Measurements from ENCODE around the gene NR2F1-AS1. TPM values are rescaled to one million over a fixed set of nuclear protein-coding genes. Genes with fewer than 3 reads are reported as not detected.

The NR2F1-AS1 gene
- total RNA-seq, 1 experiment from 2014 or later, result 24.1 TPM

DNA sequence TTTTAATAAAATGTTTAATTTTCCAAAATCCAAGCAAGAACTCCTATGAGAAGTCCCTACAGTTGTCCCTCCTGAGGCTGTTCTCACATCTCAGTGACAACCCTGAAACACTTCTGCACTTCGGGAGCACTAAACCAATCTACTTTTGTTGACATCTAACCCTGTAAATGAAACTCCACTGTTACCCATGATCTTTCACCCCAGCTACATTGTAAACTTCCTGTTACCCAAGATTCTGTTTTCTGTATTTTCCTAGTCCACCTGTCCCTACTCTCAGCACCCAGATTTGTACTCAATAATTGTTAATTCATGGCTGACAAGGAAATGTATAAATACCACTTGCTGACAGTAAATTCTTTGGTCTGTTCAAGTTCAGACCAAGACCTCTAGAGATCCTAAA is 153.7 kb downstream of the NR2F1-AS1 start:
- TF ChIP-seq, protein P1, sequence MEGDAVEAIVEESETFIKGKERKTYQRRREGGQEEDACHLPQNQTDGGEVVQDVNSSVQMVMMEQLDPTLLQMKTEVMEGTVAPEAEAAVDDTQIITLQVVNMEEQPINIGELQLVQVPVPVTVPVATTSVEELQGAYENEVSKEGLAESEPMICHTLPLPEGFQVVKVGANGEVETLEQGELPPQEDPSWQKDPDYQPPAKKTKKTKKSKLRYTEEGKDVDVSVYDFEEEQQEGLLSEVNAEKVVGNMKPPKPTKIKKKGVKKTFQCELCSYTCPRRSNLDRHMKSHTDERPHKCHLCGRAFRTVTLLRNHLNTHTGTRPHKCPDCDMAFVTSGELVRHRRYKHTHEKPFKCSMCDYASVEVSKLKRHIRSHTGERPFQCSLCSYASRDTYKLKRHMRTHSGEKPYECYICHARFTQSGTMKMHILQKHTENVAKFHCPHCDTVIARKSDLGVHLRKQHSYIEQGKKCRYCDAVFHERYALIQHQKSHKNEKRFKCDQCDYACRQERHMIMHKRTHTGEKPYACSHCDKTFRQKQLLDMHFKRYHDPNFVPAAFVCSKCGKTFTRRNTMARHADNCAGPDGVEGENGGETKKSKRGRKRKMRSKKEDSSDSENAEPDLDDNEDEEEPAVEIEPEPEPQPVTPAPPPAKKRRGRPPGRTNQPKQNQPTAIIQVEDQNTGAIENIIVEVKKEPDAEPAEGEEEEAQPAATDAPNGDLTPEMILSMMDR (conservative IDR thresholded peaks at IDR 0.05; ENCODE audit: low read depth, low read length), result no peak
- TF ChIP-seq EZH2 (IDR thresholded peaks at IDR 0.05; ENCODE audit: low read length, unreplicated experiment) (no peak), EZH2phosphoT487 (IDR thresholded peaks at IDR 0.05; ENCODE audit: borderline replicate concordance, low read length) (no peak)
- no peaks in the 10 kb centered on the region for H3K79me2 ChIP-seq (ENCODE audit: low read length)
- H3K9ac ChIP-seq (ENCODE audit: low read length), result no peak overlapping the region
- no peak overlapping the region for H2AFZ ChIP-seq (ENCODE audit: low read length)
- H3K36me3 ChIP-seq (ENCODE audit: low read depth, low read length), result no peaks in the 10 kb centered on the region
- no TSS peak for BruUV-seq (replicated peaks)
- peaks cover 4% of the 10 kb centered on the region for H3F3A ChIP-seq (ENCODE audit: low read length, unreplicated experiment)
- POLR2A ChIA-PET (ENCODE audit: unreplicated experiment), result no interaction called here
- peaks cover 3% of the 10 kb centered on the region; the same call in 1 of the 2 replicates for H4K20me1 ChIP-seq (ENCODE audit: low read length)
- ATAC-seq, result no peak
- H3K27me3 ChIP-seq (ENCODE audit: low read length), result no peaks in the 10 kb centered on the region
- no peak for DNase-seq
- peaks cover 38% of the 10 kb centered on the region for H3K4me1 ChIP-seq (ENCODE audit: insufficient read depth, low read length)
- H3K27ac ChIP-seq (ENCODE audit: low read length), result no peak overlapping the region
- intact Hi-C loops (cut with micrococcal nuclease), result loop anchor here (5.0 kb wide), 1 partner anchor 150 kb away; no protein-coding TSS in a partner anchor
- CTCF ChIA-PET, result no interaction called here
- H3K4me3 ChIP-seq (ENCODE audit: low read length), result no peak overlapping the region
- H3K9me2 ChIP-seq (replicated peaks; ENCODE audit: low read length), result no peaks in the 10 kb centered on the region
- H3K9me3 ChIP-seq (ENCODE audit: low read length), result no peaks in the 10 kb centered on the region
- H3K4me2 ChIP-seq (ENCODE audit: low read length), result no peak overlapping the region

DNA sequence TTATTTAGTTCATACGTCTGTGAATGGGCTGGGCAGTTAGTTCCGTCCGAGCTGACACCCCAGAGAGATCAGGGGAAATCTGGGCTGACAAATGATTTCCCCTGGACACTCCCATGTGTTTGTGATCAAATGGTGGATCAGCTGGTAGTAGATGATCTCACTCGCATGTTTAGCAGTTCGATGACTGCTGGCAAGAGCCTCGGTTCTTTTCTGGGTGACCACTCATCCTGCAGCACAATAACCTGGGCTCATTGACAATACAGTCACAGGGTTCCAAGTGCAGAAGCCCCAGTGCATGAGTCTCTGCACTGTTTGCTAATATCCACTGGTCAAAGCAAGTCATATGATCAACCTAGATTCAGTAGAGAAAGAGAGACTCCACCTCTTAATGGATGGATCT is 155.9 kb downstream of the NR2F1-AS1 start:
- Histone ChIP-seq H3K9me3 (ENCODE audit: low read length) (no peaks in the 10 kb centered on the region), H2AFZ (ENCODE audit: low read length) (no peak overlapping the region), H3K27me3 (ENCODE audit: low read length) (no peaks in the 10 kb centered on the region), H3K27ac (ENCODE audit: low read length) (no peak overlapping the region), H3K79me2 (ENCODE audit: low read length) (no peaks in the 10 kb centered on the region), H3K9me2 (replicated peaks; ENCODE audit: low read length) (no peaks in the 10 kb centered on the region), H3K4me1 (ENCODE audit: insufficient read depth, low read length) (peaks cover 38% of the 10 kb centered on the region), H3K9ac (ENCODE audit: low read length) (no peak overlapping the region), H3K36me3 (ENCODE audit: low read depth, low read length) (no peaks in the 10 kb centered on the region), H3F3A (ENCODE audit: low read length, unreplicated experiment) (peaks cover 4% of the 10 kb centered on the region), H3K4me2 (ENCODE audit: low read length) (no peak overlapping the region), H3K4me3 (ENCODE audit: low read length) (no peak overlapping the region), H4K20me1 (ENCODE audit: low read length) (peaks cover 3% of the 10 kb centered on the region; the same call in 1 of the 2 replicates)
- ATAC-seq (no peak), DNase-seq (no peak)
- ChIA-PET POLR2A (ENCODE audit: unreplicated experiment) (interaction anchor here (0.6 kb wide), 1 partner anchor 64 kb away, joined by 3 read pairs; no protein-coding TSS in a partner anchor), CTCF (no interaction called here)
- TF ChIP-seq, protein P1 (conservative IDR thresholded peaks at IDR 0.05; ENCODE audit: low read depth, low read length), result no peak
- no peak for TF ChIP-seq EZH2 (IDR thresholded peaks at IDR 0.05; ENCODE audit: low read length, unreplicated experiment)
- TF ChIP-seq EZH2phosphoT487 (IDR thresholded peaks at IDR 0.05; ENCODE audit: borderline replicate concordance, low read length), result no peak
- intact Hi-C loops (cut with micrococcal nuclease), result loop anchor here (5.0 kb wide), 1 partner anchor 152 kb away; no protein-coding TSS in a partner anchor
- no TSS peak for BruUV-seq (replicated peaks)

DNA sequence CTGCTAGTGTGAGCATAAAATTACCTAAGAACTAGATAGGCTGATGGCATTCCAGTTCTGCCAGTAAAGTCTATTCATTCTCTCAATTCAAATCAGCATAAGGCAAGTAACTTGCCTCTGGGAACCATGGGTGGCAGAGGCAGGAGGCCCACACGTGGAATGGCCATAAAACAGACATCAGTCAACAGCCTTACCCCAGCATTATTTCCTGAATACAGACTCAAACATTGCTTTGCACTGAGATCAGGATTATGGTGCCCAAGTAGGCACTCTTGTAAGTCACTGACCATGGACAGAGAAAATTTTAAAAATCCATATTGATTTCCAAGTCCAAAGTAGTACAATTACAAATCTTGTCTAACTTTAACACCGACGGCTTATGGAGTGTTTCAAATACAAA is 157.7 kb downstream of the NR2F1-AS1 start:
- TF ChIP-seq, protein P1 (conservative IDR thresholded peaks at IDR 0.05; ENCODE audit: low read depth, low read length), result no peak
- TF ChIP-seq EZH2phosphoT487 (IDR thresholded peaks at IDR 0.05; ENCODE audit: borderline replicate concordance, low read length), result no peak
- TF ChIP-seq EZH2 (IDR thresholded peaks at IDR 0.05; ENCODE audit: low read length, unreplicated experiment), result no peak
- no peaks in the 10 kb centered on the region for H3K36me3 ChIP-seq (ENCODE audit: low read depth, low read length)
- H3K79me2 ChIP-seq (ENCODE audit: low read length), result no peaks in the 10 kb centered on the region
- no peak overlapping the region for H3K4me3 ChIP-seq (ENCODE audit: low read length)
- H3K4me2 ChIP-seq (ENCODE audit: low read length), result no peak overlapping the region
- H3K27me3 ChIP-seq (ENCODE audit: low read length), result no peaks in the 10 kb centered on the region
- ATAC-seq (no peak), DNase-seq (no peak)
- no peak overlapping the region for H3K27ac ChIP-seq (ENCODE audit: low read length)
- H3K9ac ChIP-seq (ENCODE audit: low read length), result no peak overlapping the region
- no peaks in the 10 kb centered on the region for H3F3A ChIP-seq (ENCODE audit: low read length, unreplicated experiment)
- peaks cover 22% of the 10 kb centered on the region for H3K4me1 ChIP-seq (ENCODE audit: insufficient read depth, low read length)
- no peaks in the 10 kb centered on the region for H4K20me1 ChIP-seq (ENCODE audit: low read length)
- intact Hi-C loops (cut with micrococcal nuclease), result no loop called here
- ChIA-PET CTCF (no interaction called here), POLR2A (ENCODE audit: unreplicated experiment) (no interaction called here)
- H2AFZ ChIP-seq (ENCODE audit: low read length), result no peak overlapping the region
- H3K9me2 ChIP-seq (replicated peaks; ENCODE audit: low read length), result no peaks in the 10 kb centered on the region
- BruUV-seq (replicated peaks), result no TSS peak
- no peaks in the 10 kb centered on the region for H3K9me3 ChIP-seq (ENCODE audit: low read length)

Data from PC-3 (cell line).